ENCODE results near the gene TEK. TPM values are rescaled to one million over a fixed set of nuclear protein-coding genes. Genes with fewer than 3 reads are reported as not detected.

The TEK gene
- total and polyA plus RNA-seq, 2 donors (not counting 1 experiment from before 2014, with no cell fraction given), result not detected

GRCh38 chr9:27110181-27110580 lies 1.2 kb downstream of the TEK start:
- no peak overlapping the region for H3K4me3 ChIP-seq (ENCODE audit: control extremely low read depth in 1 of 5, extremely low read depth in 1 of 5, insufficient read depth in 1 of 5, low read depth in 2 of 5, low read length in 4 of 5)
- intact Hi-C loops (cut with micrococcal nuclease), result no loop called here
- ATAC-seq (ENCODE audit: low read depth) (no peak), DNase-seq (no peak)
- H3K36me3 ChIP-seq (replicated peaks in 1 of 2; ENCODE audit: control extremely low read depth in 1 of 2, control insufficient read depth in 1 of 2, extremely low read depth in 1 of 2, insufficient read depth in 2 of 2, low read length in 1 of 2), result no peaks in the 10 kb centered on the region
- H3K4me1 ChIP-seq (ENCODE audit: control insufficient read depth in 2 of 2, insufficient read depth in 2 of 2, low read length in 2 of 2), result no peaks in the 10 kb centered on the region
- Mint-ChIP-seq H3K4me3 (no peak overlapping the region), H3K4me1 (no peaks in the 10 kb centered on the region), H3K9me3 (ENCODE audit: insufficient read depth) (no peaks in the 10 kb centered on the region), H3K27ac (no peak overlapping the region), H3K27me3 (peaks cover 8% of the 10 kb centered on the region)
- ChIA-PET CTCF (no interaction called here), POLR2A (no interaction called here)
- TF ChIP-seq EZH2 (IDR thresholded peaks at IDR 0.05; ENCODE audit: borderline replicate concordance, insufficient read depth, low read depth, low read length, poor library complexity, severe bottlenecking) (no peak), CTCF (IDR thresholded peaks at IDR 0.05) (no peak)
- H3K27ac ChIP-seq (ENCODE audit: low read length in 2 of 2), result no peak overlapping the region
- no peaks in the 10 kb centered on the region for H3K79me2 ChIP-seq (ENCODE audit: control insufficient read depth, insufficient read depth, low read length)
- H2AFZ ChIP-seq (ENCODE audit: insufficient read depth, low read depth, low read length, poor library complexity, severe bottlenecking), result no peak overlapping the region
- no peaks in the 10 kb centered on the region for H3K27me3 ChIP-seq (replicated peaks in 1 of 4; ENCODE audit: control extremely low read depth in 1 of 4, control insufficient read depth in 3 of 4, insufficient read depth in 4 of 4, low read length in 3 of 4)
- no CpG with 5 or more reads among the region's 4 CpGs for WGBS (ENCODE audit: insufficient coverage)
- no peaks in the 10 kb centered on the region for H4K20me1 ChIP-seq (ENCODE audit: control insufficient read depth, insufficient read depth, low read length, poor library complexity, severe bottlenecking)
- no peak overlapping the region for H3K9ac ChIP-seq (ENCODE audit: low read length)
- H3K4me2 ChIP-seq (replicated peaks; ENCODE audit: low read depth, low read length, poor library complexity, severe bottlenecking), result no peak overlapping the region
- H3K9me3 ChIP-seq (ENCODE audit: control extremely low read depth in 1 of 3, control insufficient read depth in 2 of 3, insufficient read depth in 1 of 3, low read length in 2 of 3), result no peaks in the 10 kb centered on the region

GRCh38 chr9:27112235-27112634 lies 3.2 kb downstream of the TEK start:
- H3K36me3 ChIP-seq (replicated peaks in 1 of 2; ENCODE audit: control extremely low read depth in 1 of 2, control insufficient read depth in 1 of 2, extremely low read depth in 1 of 2, insufficient read depth in 2 of 2, low read length in 1 of 2), result no peaks in the 10 kb centered on the region
- H3K9me3 Mint-ChIP-seq (ENCODE audit: insufficient read depth), result no peaks in the 10 kb centered on the region
- no peaks in the 10 kb centered on the region for H3K9me3 ChIP-seq (ENCODE audit: control extremely low read depth in 1 of 3, control insufficient read depth in 2 of 3, insufficient read depth in 1 of 3, low read length in 2 of 3)
- H3K4me3 ChIP-seq (ENCODE audit: control extremely low read depth in 1 of 5, extremely low read depth in 1 of 5, insufficient read depth in 1 of 5, low read depth in 2 of 5, low read length in 4 of 5), result no peak overlapping the region
- H2AFZ ChIP-seq (ENCODE audit: insufficient read depth, low read depth, low read length, poor library complexity, severe bottlenecking), result no peak overlapping the region
- intact Hi-C loops (cut with micrococcal nuclease), result no loop called here
- no peak overlapping the region for H3K9ac ChIP-seq (ENCODE audit: low read length)
- no peak for DNase-seq
- H3K4me2 ChIP-seq (replicated peaks; ENCODE audit: low read depth, low read length, poor library complexity, severe bottlenecking), result no peak overlapping the region
- H3K4me1 ChIP-seq (ENCODE audit: control insufficient read depth in 2 of 2, insufficient read depth in 2 of 2, low read length in 2 of 2), result no peaks in the 10 kb centered on the region
- POLR2A ChIA-PET, result no interaction called here
- H3K79me2 ChIP-seq (ENCODE audit: control insufficient read depth, insufficient read depth, low read length), result no peaks in the 10 kb centered on the region
- CTCF ChIA-PET, result no interaction called here
- no peaks in the 10 kb centered on the region for H3K27me3 ChIP-seq (replicated peaks in 1 of 4; ENCODE audit: control extremely low read depth in 1 of 4, control insufficient read depth in 3 of 4, insufficient read depth in 4 of 4, low read length in 3 of 4)
- H3K4me1 Mint-ChIP-seq, result no peaks in the 10 kb centered on the region
- H3K4me3 Mint-ChIP-seq, result no peak overlapping the region
- peaks cover 8% of the 10 kb centered on the region for H3K27me3 Mint-ChIP-seq
- no peak for TF ChIP-seq EZH2 (IDR thresholded peaks at IDR 0.05; ENCODE audit: borderline replicate concordance, insufficient read depth, low read depth, low read length, poor library complexity, severe bottlenecking)
- H4K20me1 ChIP-seq (ENCODE audit: control insufficient read depth, insufficient read depth, low read length, poor library complexity, severe bottlenecking), result no peaks in the 10 kb centered on the region
- no peak overlapping the region for H3K27ac ChIP-seq (ENCODE audit: low read length in 2 of 2)
- H3K27ac Mint-ChIP-seq, result no peak overlapping the region
- 60% methylated on average over 1 of the region's 2 CpGs for WGBS (ENCODE audit: insufficient coverage)
- no peak for ATAC-seq (ENCODE audit: low read depth)
